Loucy (cell line): ENCODE data around the gene DOCK6.

Experiments used
- EZH2phosphoT487 ChIP-seq: fragments of 200-600 bp; IDR thresholded peaks from 2 replicates; pipeline ENCODE4 v1.6.1; 2018; ENCODE audit warnings: antibody characterized with exemption, mild to moderate bottlenecking, moderate library complexity, borderline replicate concordance
- TF ChIP-seq, protein P1 (sequence below): fragments of 200-600 bp; sonication (generic); conservative IDR thresholded peaks from 2 replicates; pipeline ENCODE4 v1.5.1; 2014; ENCODE audit warnings: mild to moderate bottlenecking, antibody characterized with exemption, low read length

DNA sequence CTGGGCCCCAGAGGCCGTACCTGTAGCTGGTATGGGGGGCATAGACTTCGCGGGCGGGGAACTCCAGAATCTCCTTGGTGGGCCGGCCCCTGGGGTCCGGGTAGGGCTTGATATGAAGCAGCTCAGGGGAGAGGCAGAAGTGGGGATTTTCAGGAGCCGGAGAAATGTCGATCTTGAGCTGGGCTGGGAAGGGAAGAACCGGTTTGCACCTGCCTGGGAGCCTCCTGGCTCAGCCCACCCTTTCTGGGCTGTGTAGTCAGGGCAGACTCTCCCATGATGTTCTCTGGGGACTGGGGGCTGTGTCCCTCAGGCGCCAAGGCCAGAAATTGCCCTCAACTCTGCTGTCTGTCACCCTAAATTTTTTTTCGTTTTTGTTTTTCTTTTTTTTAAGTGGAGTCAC lies 20.3 kb downstream of the DOCK6 start:
- TF ChIP-seq, protein P1, sequence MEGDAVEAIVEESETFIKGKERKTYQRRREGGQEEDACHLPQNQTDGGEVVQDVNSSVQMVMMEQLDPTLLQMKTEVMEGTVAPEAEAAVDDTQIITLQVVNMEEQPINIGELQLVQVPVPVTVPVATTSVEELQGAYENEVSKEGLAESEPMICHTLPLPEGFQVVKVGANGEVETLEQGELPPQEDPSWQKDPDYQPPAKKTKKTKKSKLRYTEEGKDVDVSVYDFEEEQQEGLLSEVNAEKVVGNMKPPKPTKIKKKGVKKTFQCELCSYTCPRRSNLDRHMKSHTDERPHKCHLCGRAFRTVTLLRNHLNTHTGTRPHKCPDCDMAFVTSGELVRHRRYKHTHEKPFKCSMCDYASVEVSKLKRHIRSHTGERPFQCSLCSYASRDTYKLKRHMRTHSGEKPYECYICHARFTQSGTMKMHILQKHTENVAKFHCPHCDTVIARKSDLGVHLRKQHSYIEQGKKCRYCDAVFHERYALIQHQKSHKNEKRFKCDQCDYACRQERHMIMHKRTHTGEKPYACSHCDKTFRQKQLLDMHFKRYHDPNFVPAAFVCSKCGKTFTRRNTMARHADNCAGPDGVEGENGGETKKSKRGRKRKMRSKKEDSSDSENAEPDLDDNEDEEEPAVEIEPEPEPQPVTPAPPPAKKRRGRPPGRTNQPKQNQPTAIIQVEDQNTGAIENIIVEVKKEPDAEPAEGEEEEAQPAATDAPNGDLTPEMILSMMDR: no peak
- TF ChIP-seq EZH2phosphoT487: no peak
